GM12872 (cell line): ENCODE data around the gene NAA11.

Source experiments
- CTCF ChIP-seq: IDR thresholded peaks from 3 replicates; pipeline ENCODE4 v1.5.1; 2011; ENCODE audit warnings: low read depth, mild to moderate bottlenecking, low read length, moderate library complexity; ENCODE audit not compliant: insufficient read depth

The NAA11 gene

GRCh38 chr4:79296768-79297428 lies 29.0 kb downstream of the NAA11 start:
- TF ChIP-seq CTCF = no peak

- TF ChIP-seq CTCF = no peak
Measured at GRCh38 chr4:79295086-79295485, 30.8 kb downstream of the NAA11 start.

GRCh38 chr4:79294064-79294463 lies 31.8 kb downstream of the NAA11 start:
- TF ChIP-seq CTCF = no peak

- TF ChIP-seq CTCF = no peak
Measured at GRCh38 chr4:79292008-79292407, 33.9 kb downstream of the NAA11 start.

- TF ChIP-seq CTCF = no peak
Measured at GRCh38 chr4:79290376-79290775, 35.5 kb downstream of the NAA11 start.

- no peak for TF ChIP-seq CTCF
Measured at GRCh38 chr4:79288185-79288584, 37.7 kb downstream of the NAA11 start.

GRCh38 chr4:79287718-79288117 lies 38.1 kb downstream of the NAA11 start:
- TF ChIP-seq CTCF = no peak
